Measurements from ENCODE around the gene SMC3.

Gene SMC3

GRCh38 chr10:110642204-110643034 is 74.9 kb downstream of the SMC3 start:
- peak overlapping the region; percentile 71; the same call in 1 of the 2 replicates for H3K4me3 ChIP-seq (ENCODE audit: low read length)
- no peaks in the 10 kb centered on the region for H3K36me3 ChIP-seq (ENCODE audit: insufficient read depth, low read depth, low read length)
- H3K9me3 ChIP-seq (ENCODE audit: insufficient read depth, low read depth, low read length) = no peaks in the 10 kb centered on the region
- H3K27me3 ChIP-seq (ENCODE audit: insufficient read depth, low read length) = peaks cover 60% of the 10 kb centered on the region
- H3K9ac ChIP-seq (ENCODE audit: low read depth, low read length) = no peak overlapping the region
- H3K4me1 ChIP-seq (ENCODE audit: insufficient read depth, low read length) = peaks cover 26% of the 10 kb centered on the region; the same call in 1 of the 2 replicates
- H3K27ac ChIP-seq (ENCODE audit: low read length) = no peak overlapping the region

GRCh38 chr10:110643035-110643652 is 75.6 kb downstream of the SMC3 start:
- Histone ChIP-seq H3K27ac (ENCODE audit: low read length) (no peak overlapping the region), H3K36me3 (ENCODE audit: insufficient read depth, low read depth, low read length) (no peaks in the 10 kb centered on the region), H3K27me3 (ENCODE audit: insufficient read depth, low read length) (peaks cover 60% of the 10 kb centered on the region), H3K4me3 (ENCODE audit: low read length) (peak overlapping the region; percentile 71), H3K9ac (ENCODE audit: low read depth, low read length) (no peak overlapping the region), H3K9me3 (ENCODE audit: insufficient read depth, low read depth, low read length) (no peaks in the 10 kb centered on the region), H3K4me1 (ENCODE audit: insufficient read depth, low read length) (peaks cover 21% of the 10 kb centered on the region; the same call in 1 of the 2 replicates)

- peaks cover 60% of the 10 kb centered on the region for H3K27me3 ChIP-seq (ENCODE audit: insufficient read depth, low read length)
- no peak within 1 kb of the TSS for H3K9ac ChIP-seq (ENCODE audit: low read depth, low read length)
Observed at GRCh38 chr10:110643653-110644597, 76.4 kb downstream of the SMC3 start, which contains the start of gene RBM20. RBM20 (plus strand) TSS chr10:110644336; CDS start chr10:110644455, 119 bp downstream.

GRCh38 chr10:110644598-110645462 is 77.3 kb downstream of the SMC3 start:
- Histone ChIP-seq H3K27ac (ENCODE audit: low read length) (no peak overlapping the region), H3K4me3 (ENCODE audit: low read length) (peak overlapping the region; percentile 71), H3K9ac (ENCODE audit: low read depth, low read length) (no peak overlapping the region), H3K27me3 (ENCODE audit: insufficient read depth, low read length) (peaks cover 60% of the 10 kb centered on the region), H3K4me1 (ENCODE audit: insufficient read depth, low read length) (peaks cover 24% of the 10 kb centered on the region; the same call in 1 of the 2 replicates), H3K36me3 (ENCODE audit: insufficient read depth, low read depth, low read length) (no peaks in the 10 kb centered on the region), H3K9me3 (ENCODE audit: insufficient read depth, low read depth, low read length) (no peaks in the 10 kb centered on the region)

More at GRCh38 chr10:110643653-110644597, 76.4 kb downstream of the SMC3 start, which contains the start of gene RBM20:
- Histone ChIP-seq H3K4me3 (ENCODE audit: low read length) (peak within 1 kb of the TSS; percentile 71), H3K27ac (ENCODE audit: low read length) (no peak within 1 kb of the TSS), H3K9me3 (ENCODE audit: insufficient read depth, low read depth, low read length) (no peaks in the 10 kb centered on the region), H3K36me3 (ENCODE audit: insufficient read depth, low read depth, low read length) (no peaks in the 10 kb centered on the region), H3K4me1 (ENCODE audit: insufficient read depth, low read length) (peaks cover 21% of the 10 kb centered on the region; the same call in 1 of the 2 replicates)

GRCh38 chr10:110646417-110647135 is 79.1 kb downstream of the SMC3 start:
- Histone ChIP-seq H3K36me3 (ENCODE audit: insufficient read depth, low read depth, low read length) (no peaks in the 10 kb centered on the region), H3K9me3 (ENCODE audit: insufficient read depth, low read depth, low read length) (no peaks in the 10 kb centered on the region), H3K27me3 (ENCODE audit: insufficient read depth, low read length) (peaks cover 56% of the 10 kb centered on the region), H3K9ac (ENCODE audit: low read depth, low read length) (no peak overlapping the region), H3K4me3 (ENCODE audit: low read length) (no peak overlapping the region), H3K4me1 (ENCODE audit: insufficient read depth, low read length) (peaks cover 12% of the 10 kb centered on the region; the same call in 1 of the 2 replicates), H3K27ac (ENCODE audit: low read length) (no peak overlapping the region)

GRCh38 chr10:110647136-110647430 is 79.6 kb downstream of the SMC3 start:
- peaks cover 51% of the 10 kb centered on the region for H3K27me3 ChIP-seq (ENCODE audit: insufficient read depth, low read length)
- peaks cover 7% of the 10 kb centered on the region; the same call in 1 of the 2 replicates for H3K4me1 ChIP-seq (ENCODE audit: insufficient read depth, low read length)
- no peaks in the 10 kb centered on the region for H3K36me3 ChIP-seq (ENCODE audit: insufficient read depth, low read depth, low read length)
- no peak overlapping the region for H3K4me3 ChIP-seq (ENCODE audit: low read length)
- H3K27ac ChIP-seq (ENCODE audit: low read length) = no peak overlapping the region
- H3K9me3 ChIP-seq (ENCODE audit: insufficient read depth, low read depth, low read length) = no peaks in the 10 kb centered on the region
- H3K9ac ChIP-seq (ENCODE audit: low read depth, low read length) = no peak overlapping the region

- no peaks in the 10 kb centered on the region for H3K36me3 ChIP-seq (ENCODE audit: insufficient read depth, low read depth, low read length)
- H3K9ac ChIP-seq (ENCODE audit: low read depth, low read length) = no peak overlapping the region
- H3K9me3 ChIP-seq (ENCODE audit: insufficient read depth, low read depth, low read length) = no peaks in the 10 kb centered on the region
- H3K4me1 ChIP-seq (ENCODE audit: insufficient read depth, low read length) = 0 out of 2 replicates have a peak, but pooled peaks cover 3% of the 10 kb centered on the region
- H3K27ac ChIP-seq (ENCODE audit: low read length) = no peak overlapping the region
- H3K27me3 ChIP-seq (ENCODE audit: insufficient read depth, low read length) = peaks cover 34% of the 10 kb centered on the region
- no peak overlapping the region for H3K4me3 ChIP-seq (ENCODE audit: low read length)
Observed at GRCh38 chr10:110648692-110649346, 81.3 kb downstream of the SMC3 start.

- no peak overlapping the region for H3K27ac ChIP-seq (ENCODE audit: low read length)
Observed at GRCh38 chr10:110649347-110650264, 82.1 kb downstream of the SMC3 start.

GRCh38 chr10:110650265-110650668 is 82.8 kb downstream of the SMC3 start:
- H3K4me3 ChIP-seq (ENCODE audit: low read length) = no peak overlapping the region
- H3K27ac ChIP-seq (ENCODE audit: low read length) = no peak overlapping the region
- H3K36me3 ChIP-seq (ENCODE audit: insufficient read depth, low read depth, low read length) = no peaks in the 10 kb centered on the region
- no peak overlapping the region for H3K9ac ChIP-seq (ENCODE audit: low read depth, low read length)
- no peaks in the 10 kb centered on the region for H3K9me3 ChIP-seq (ENCODE audit: insufficient read depth, low read depth, low read length)
- 0 out of 2 replicates have a peak, but pooled peaks cover 3% of the 10 kb centered on the region for H3K4me1 ChIP-seq (ENCODE audit: insufficient read depth, low read length)
- peaks cover 19% of the 10 kb centered on the region for H3K27me3 ChIP-seq (ENCODE audit: insufficient read depth, low read length)

More at GRCh38 chr10:110649347-110650264, 82.1 kb downstream of the SMC3 start:
- no peaks in the 10 kb centered on the region for H3K36me3 ChIP-seq (ENCODE audit: insufficient read depth, low read depth, low read length)
- 0 out of 2 replicates have a peak, but pooled peaks cover 3% of the 10 kb centered on the region for H3K4me1 ChIP-seq (ENCODE audit: insufficient read depth, low read length)
- H3K9ac ChIP-seq (ENCODE audit: low read depth, low read length) = no peak overlapping the region
- H3K27me3 ChIP-seq (ENCODE audit: insufficient read depth, low read length) = peaks cover 26% of the 10 kb centered on the region
- no peak overlapping the region for H3K4me3 ChIP-seq (ENCODE audit: low read length)
- H3K9me3 ChIP-seq (ENCODE audit: insufficient read depth, low read depth, low read length) = no peaks in the 10 kb centered on the region

Measured in iPS-20b (cell line).